HG03575 (cell line): Measurements from ENCODE around the gene NUTM2D.
"Not testable (repeated sequence)": the region's sequence is repeated elsewhere in the genome, so short reads cannot be mapped to it uniquely, and the experiment has no call there.

Source experiments
- ATAC-seq: cut with Tn5 transposase; IDR thresholded peaks from one replicate; pipeline ENCODE4 v1.9.1; 2021; ENCODE audit not compliant: unreplicated experiment, insufficient number of reproducible peaks, low FRiP score; ENCODE audit errors: extremely low read depth

Gene NUTM2D

DNA sequence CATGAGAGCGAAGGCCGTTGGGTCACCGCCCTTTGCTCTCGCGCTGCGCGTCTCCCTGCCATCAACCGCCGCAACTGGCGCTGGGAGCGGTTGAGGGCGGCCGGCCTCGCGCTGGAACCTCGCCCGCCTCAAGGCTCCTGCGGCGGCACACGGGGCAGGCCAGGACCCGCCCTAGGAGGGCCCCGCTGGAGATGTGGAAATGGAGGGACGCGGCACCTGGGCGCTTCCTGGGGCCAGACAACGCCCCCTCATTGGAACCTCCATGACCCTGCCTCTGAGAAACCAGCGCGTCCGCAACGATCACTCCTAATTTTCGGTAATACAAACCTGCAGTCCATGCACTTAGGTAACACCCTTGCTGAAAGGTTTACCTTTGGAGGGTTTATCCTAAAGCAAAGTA is 2.4 kb upstream of the NUTM2D start:
- not testable (repeated sequence) for ATAC-seq

DNA sequence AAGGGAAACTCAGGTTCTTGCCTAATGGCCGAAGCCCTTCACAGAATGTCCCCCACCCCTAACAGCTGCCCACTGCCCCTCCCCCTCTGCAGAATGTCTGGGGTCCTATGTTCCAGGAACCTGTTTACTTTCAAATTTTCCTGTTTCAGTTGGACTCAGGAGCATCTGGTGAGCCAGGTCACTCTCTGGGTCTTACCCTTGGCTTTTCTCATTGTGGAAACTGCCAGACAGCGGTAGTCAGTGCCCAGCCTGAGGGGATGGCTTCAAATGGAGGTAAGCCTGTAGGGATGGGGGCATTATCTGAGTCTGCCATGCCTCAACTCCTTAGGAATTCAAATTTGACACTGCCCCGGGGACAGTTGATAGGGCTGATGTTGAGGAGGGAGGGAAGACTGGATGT is 615 bp downstream of the NUTM2D start:
- ATAC-seq: not testable (repeated sequence)

GRCh38 chr10:87369514-87370112 is 12.1 kb downstream of the NUTM2D start:
- not testable (repeated sequence) for ATAC-seq

- ATAC-seq: not testable (repeated sequence)
These were observed 16.5 kb downstream of the NUTM2D start for GRCh38 chr10:87374091-87374490.

DNA sequence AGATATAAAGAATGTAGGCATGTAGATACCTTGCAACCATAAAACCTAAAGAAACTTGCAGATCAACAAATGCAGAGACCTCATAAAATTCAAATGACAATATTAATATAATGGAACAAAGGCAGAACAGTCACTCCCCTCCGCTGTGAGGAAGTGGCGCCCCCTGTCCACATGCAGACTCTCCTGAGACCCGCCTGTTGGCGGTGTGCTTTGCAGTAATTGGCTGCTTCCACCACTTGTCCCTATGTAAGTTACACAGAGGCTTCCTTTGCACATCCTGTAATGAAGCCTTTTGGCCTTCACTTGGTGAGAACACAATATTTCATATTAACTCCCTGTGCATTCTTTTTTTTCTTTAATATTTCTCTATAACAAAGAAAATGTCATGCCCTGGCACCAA is 21.6 kb downstream of the NUTM2D start:
- ATAC-seq: not testable (repeated sequence)

DNA sequence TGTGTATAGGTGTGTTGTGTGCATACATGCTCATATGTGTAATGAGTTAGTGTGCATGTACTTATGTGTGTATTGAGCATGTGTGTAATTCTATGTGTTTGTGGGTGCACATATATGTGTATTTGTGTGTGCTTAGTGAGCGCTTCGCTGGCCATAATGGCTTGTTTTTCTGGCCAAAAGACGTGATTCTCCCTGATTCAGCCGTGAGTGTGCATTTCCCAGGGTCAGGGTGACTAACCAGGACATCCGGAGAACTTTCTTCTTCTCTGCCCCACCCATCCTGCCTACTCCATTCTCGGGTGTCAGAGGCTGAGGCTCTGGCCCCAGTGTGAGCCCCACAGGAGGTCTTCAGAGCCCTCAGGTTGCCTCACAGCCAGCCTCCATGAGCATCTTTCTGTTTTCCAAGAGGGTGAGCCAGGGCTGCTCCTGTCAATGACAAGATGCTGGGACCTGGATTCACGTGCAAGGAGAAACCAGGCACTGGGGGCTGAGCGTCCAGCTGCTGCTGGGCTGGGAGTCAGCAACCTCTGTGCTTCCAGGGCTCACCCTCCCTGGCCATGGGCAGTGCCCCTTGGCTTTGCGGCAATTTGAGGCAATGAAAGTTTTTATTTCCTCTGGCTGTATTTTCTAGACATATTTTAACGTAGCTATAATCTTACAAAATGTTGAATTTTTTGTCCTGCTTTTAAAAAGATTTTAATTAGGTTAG is 25.8 kb downstream of the NUTM2D start:
- ATAC-seq: not testable (repeated sequence)

- not testable (repeated sequence) for ATAC-seq
These were observed 26.7 kb downstream of the NUTM2D start for GRCh38 chr10:87384283-87384682.

GRCh38 chr10:87385762-87386360 is 28.3 kb downstream of the NUTM2D start:
- ATAC-seq: not testable (repeated sequence)

DNA sequence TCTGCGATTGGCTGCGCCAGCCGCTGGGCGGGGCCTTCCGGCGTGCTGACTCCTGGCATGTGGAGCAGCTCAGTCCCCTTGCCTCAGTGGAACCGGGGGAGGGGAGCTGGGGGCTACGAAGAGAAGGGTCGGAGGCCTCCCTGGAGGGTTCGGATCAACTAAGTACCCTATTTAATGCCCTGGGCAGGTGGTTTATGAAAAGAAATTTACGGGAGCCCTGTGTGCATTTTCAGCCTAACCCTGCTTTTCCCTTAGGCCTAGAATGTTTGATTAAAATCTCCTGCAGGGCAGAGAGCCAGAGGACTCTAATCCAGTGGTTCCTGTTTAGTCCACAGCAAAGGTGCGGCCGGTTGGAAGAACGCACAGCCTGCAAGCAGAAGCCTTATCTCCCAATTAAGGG is 33.8 kb downstream of the NUTM2D start:
- ATAC-seq: not testable (repeated sequence)

DNA sequence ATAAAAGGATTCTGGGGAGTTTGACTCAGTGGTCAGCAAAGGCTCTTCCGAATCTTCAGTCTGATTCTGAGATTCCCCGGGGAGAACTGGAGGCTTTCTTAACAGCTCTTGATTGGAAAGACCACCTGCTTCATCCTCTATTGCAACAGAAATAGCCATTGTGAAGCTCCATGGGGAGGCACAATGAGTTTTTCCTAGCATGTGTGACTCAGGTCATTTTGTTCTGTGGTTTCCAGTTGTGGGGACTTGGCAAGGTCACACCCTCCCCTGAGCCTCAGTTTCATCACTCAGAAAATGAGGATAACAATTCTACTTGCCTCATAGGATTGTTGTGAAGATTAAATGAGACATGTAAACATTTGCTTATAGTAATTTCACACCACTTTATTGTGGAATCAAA is 38.7 kb downstream of the NUTM2D start:
- not testable (repeated sequence) for ATAC-seq

- ATAC-seq: not testable (repeated sequence)
These were observed 40.9 kb downstream of the NUTM2D start for GRCh38 chr10:87398436-87398835.

DNA sequence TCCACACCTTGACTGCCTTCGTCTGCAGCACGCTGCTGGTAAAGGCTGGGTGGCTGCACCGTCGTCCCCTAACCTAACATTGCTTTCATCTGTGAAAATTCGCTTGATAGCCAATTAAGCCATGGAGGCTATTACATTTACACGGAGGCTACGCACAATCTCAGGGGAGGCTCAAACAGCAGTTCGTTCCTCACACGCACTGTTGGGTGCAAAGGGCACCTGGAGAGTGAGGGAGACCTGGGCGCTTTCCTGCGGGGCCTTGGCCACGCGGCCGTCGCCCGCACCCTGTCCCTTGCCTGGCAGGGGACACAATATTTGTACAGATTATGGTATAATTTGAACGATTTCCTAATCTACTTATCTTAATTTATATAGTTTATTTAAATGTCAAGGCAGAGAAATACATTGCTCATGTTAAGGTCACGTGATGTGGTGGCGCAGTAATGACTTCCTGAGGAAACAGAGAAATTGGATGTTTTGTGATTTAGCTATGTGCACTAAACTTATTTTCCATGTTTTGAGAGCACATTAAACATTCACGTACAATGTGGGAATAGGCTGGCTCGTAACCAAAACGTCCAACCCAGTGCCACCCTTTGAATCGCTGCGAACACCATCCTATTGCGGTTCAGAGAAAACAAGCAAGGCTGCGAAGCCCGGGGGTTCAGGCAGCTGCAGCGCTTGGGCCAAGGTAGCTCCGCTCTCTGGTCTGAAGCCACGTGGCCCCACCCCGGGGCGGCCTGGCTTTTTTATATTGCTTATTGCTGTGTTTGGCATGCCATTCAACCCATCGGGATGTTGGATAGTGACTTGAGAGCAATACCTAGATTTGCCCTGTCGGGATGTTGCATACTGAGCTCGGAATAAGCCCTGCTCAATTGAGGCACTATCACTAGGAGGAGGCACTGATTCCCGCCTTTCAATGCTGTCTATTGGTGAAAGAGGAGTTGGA is 50.2 kb downstream of the NUTM2D start:
- not testable (repeated sequence) for ATAC-seq

DNA sequence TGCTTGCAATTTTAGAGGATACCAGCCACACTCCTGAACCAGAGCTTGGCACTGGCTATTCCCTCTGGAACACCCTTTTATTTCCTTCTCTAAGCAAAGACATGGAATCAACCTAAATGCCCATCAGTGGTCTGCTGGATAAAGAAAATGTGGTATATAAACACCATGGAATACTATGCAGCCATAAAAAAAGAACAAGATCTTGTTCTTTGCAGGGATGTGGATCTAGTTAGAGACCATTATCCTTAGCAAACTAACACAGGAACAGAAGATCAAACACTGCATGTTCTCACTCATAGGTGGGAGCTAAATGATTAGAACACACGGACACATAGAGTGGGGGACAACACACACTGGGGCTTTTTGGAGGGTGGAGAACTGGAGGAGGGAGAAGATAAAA is 56.4 kb downstream of the NUTM2D start:
- ATAC-seq: not testable (repeated sequence)
